Suprapubic skin (tissue), 4 donors: ENCODE results near the gene CDKN2A.

Source experiments
- CTCF ChIP-seq, 2 donors: fragments of 200-600 bp in 1 of 2; fragments of 450-650 bp in 1 of 2; sonication (generic) in 1 of 2; IDR thresholded peaks; one replicate each; pipeline ENCODE4 v1.5.1; 2016 to 2019; ENCODE audit warnings: antibody characterized with exemption in 2 of 2, mild to moderate bottlenecking in 1 of 2, moderate library complexity in 1 of 2
- EP300 ChIP-seq: sonication (generic); formaldehyde crosslinking; IDR thresholded peaks from one replicate; pipeline ENCODE4 v1.6.1; 2017; ENCODE audit warnings: antibody characterized with exemption
- POLR2A ChIP-seq, 2 donors: fragments of 450-650 bp; IDR thresholded peaks; one replicate each; pipeline ENCODE4 v1.6.1; 2017; ENCODE audit warnings: antibody characterized with exemption in 2 of 2, mild to moderate bottlenecking in 2 of 2, moderate library complexity in 2 of 2
- POLR2AphosphoS5 ChIP-seq, 3 donors: sonication (generic); formaldehyde crosslinking; IDR thresholded peaks; one replicate each; pipeline ENCODE4 v1.6.1; 2017; ENCODE audit warnings: antibody characterized with exemption in 3 of 3

GRCh38 chr9:21995006-21995665, 944 bp upstream of the CDKN2A start:
- TF ChIP-seq CTCF (IDR thresholded peaks at IDR 0.05) (no peak), EP300 (no peak), POLR2AphosphoS5 (IDR thresholded peaks at IDR 0.05) (no peak), POLR2A (IDR thresholded peaks at IDR 0.05) (peak in 1 of 2 donors; percentile 12)
